ENCODE data around the gene MED22. TPM values are rescaled to one million over a fixed set of nuclear protein-coding genes. Genes with fewer than 3 reads are reported as not detected.
"Not testable (repeated sequence)": the region's sequence is repeated elsewhere in the genome, so short reads cannot be mapped to it uniquely, and the experiment has no call there.

The MED22 gene
- polyA plus RNA-seq, 1 donor (not counting 4 experiments of a cell fraction or from before 2014, with no cell fraction given) = 15.9 TPM

GRCh38 chr9:133393399-133393798 lies 45.5 kb upstream of the MED22 start:
- no peak for TF ChIP-seq EZH2 (IDR thresholded peaks at IDR 0.05; ENCODE audit: low read length)
- no peak for TF ChIP-seq CTCF (optimal IDR thresholded peaks at IDR 0.05 in 1 of 3, IDR thresholded peaks at IDR 0.05 in 1 of 3, conservative IDR thresholded peaks at IDR 0.05 in 1 of 3; ENCODE audit: extremely low read depth in 1 of 3, insufficient read depth in 2 of 3, low read length in 3 of 3)
- Histone ChIP-seq H2AFZ (ENCODE audit: control insufficient read depth, low read length) (no peak overlapping the region), H3K36me3 (ENCODE audit: control insufficient read depth in 2 of 2, extremely low read depth in 1 of 2, insufficient read depth in 2 of 2, low read length in 2 of 2) (no peaks in the 10 kb centered on the region), H4K20me1 (ENCODE audit: control insufficient read depth, extremely low read depth, insufficient read depth, low read length) (no peaks in the 10 kb centered on the region), H3K27me3 (ENCODE audit: control insufficient read depth, extremely low read depth, insufficient read depth, low read length) (peaks cover 15% of the 10 kb centered on the region), H3K9ac (ENCODE audit: control insufficient read depth, extremely low read depth, insufficient read depth, low read length) (no peak overlapping the region), H3K4me2 (ENCODE audit: control insufficient read depth, extremely low read depth, insufficient read depth, low read depth, low read length) (no peak overlapping the region), H3K9me3 (ENCODE audit: control insufficient read depth, low read depth, low read length) (no peaks in the 10 kb centered on the region), H3K9me1 (ENCODE audit: control insufficient read depth, extremely low read depth, insufficient read depth, low read length) (no peaks in the 10 kb centered on the region), H3K27ac (ENCODE audit: control insufficient read depth, insufficient read depth, low read length) (no peak overlapping the region), H3K4me3 (ENCODE audit: control insufficient read depth in 2 of 3, extremely low read depth in 1 of 3, insufficient read depth in 2 of 3, low read depth in 1 of 3, low read length in 3 of 3) (no peak overlapping the region), H3K79me2 (ENCODE audit: control insufficient read depth, insufficient read depth, low read length) (no peaks in the 10 kb centered on the region), H3K4me1 (ENCODE audit: control insufficient read depth, extremely low read depth, insufficient read depth, low read length) (no peaks in the 10 kb centered on the region)
- dilution Hi-C loops (cut with MboI; ENCODE audit: extremely low pct_ligation_motif_present, low sequenced_read_pairs) = no loop called here
- FAIRE-seq = no peak
- no peak for DNase-seq (ENCODE audit: low read depth, low spot score)

DNA sequence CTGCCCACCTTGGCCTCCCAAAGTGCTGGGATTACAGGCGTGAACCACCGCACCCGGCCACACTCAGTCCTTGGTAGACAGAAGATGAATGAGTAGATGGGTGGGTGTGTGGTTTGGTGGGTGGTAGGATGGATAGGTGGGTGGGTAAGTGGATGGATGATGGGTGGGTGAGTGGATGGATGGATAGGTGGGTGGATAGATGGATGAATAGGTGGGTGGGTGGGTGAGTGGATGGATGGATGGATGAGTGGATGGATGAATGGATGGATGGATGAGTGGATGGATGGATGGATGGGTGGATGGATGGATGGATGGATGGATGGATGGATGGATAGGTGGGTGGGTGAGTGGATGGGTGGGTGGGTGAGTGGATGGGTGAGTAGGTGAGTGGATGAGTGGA lies 44.4 kb upstream of the MED22 start:
- H3K36me3 ChIP-seq (ENCODE audit: control insufficient read depth in 2 of 2, extremely low read depth in 1 of 2, insufficient read depth in 2 of 2, low read length in 2 of 2); H3K4me2 ChIP-seq (ENCODE audit: control insufficient read depth, extremely low read depth, insufficient read depth, low read depth, low read length); H3K4me3 ChIP-seq (ENCODE audit: control insufficient read depth in 2 of 3, extremely low read depth in 1 of 3, insufficient read depth in 2 of 3, low read depth in 1 of 3, low read length in 3 of 3); H4K20me1 ChIP-seq (ENCODE audit: control insufficient read depth, extremely low read depth, insufficient read depth, low read length); H3K79me2 ChIP-seq (ENCODE audit: control insufficient read depth, insufficient read depth, low read length); H3K27ac ChIP-seq (ENCODE audit: control insufficient read depth, insufficient read depth, low read length); H3K9me3 ChIP-seq (ENCODE audit: control insufficient read depth, low read depth, low read length); H3K9ac ChIP-seq (ENCODE audit: control insufficient read depth, extremely low read depth, insufficient read depth, low read length); FAIRE-seq; dilution Hi-C loops (cut with MboI; ENCODE audit: extremely low pct_ligation_motif_present, low sequenced_read_pairs); H3K9me1 ChIP-seq (ENCODE audit: control insufficient read depth, extremely low read depth, insufficient read depth, low read length); DNase-seq (ENCODE audit: low read depth, low spot score); H2AFZ ChIP-seq (ENCODE audit: control insufficient read depth, low read length); H3K4me1 ChIP-seq (ENCODE audit: control insufficient read depth, extremely low read depth, insufficient read depth, low read length): not testable (repeated sequence)
- H3K27me3 ChIP-seq (ENCODE audit: control insufficient read depth, extremely low read depth, insufficient read depth, low read length) = peaks cover 15% of the 10 kb centered on the region

DNA sequence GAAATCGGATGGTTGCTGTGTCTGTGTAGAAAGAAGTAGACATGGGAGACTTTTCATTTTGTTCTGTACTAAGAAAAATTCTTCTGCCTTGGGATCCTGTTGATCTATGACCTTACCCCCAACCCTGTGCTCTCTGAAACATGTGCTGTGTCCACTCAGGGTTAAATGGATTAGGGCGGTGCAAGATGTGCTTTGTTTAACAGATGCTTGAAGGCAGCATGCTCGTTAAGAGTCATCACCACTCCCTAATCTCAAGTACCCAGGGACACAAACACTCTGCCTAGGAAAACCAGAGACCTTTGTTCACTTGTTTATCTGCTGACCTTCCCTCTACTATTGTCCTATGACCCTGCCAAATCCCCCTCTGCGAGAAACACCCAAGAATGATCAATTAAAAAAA lies 43.5 kb upstream of the MED22 start:
- FAIRE-seq; H3K4me2 ChIP-seq (ENCODE audit: control insufficient read depth, extremely low read depth, insufficient read depth, low read depth, low read length); DNase-seq (ENCODE audit: low read depth, low spot score); dilution Hi-C loops (cut with MboI; ENCODE audit: extremely low pct_ligation_motif_present, low sequenced_read_pairs); H3K36me3 ChIP-seq (ENCODE audit: control insufficient read depth in 2 of 2, extremely low read depth in 1 of 2, insufficient read depth in 2 of 2, low read length in 2 of 2); H3K9me3 ChIP-seq (ENCODE audit: control insufficient read depth, low read depth, low read length); H3K4me1 ChIP-seq (ENCODE audit: control insufficient read depth, extremely low read depth, insufficient read depth, low read length); H4K20me1 ChIP-seq (ENCODE audit: control insufficient read depth, extremely low read depth, insufficient read depth, low read length); H3K9me1 ChIP-seq (ENCODE audit: control insufficient read depth, extremely low read depth, insufficient read depth, low read length); H2AFZ ChIP-seq (ENCODE audit: control insufficient read depth, low read length); H3K9ac ChIP-seq (ENCODE audit: control insufficient read depth, extremely low read depth, insufficient read depth, low read length); H3K79me2 ChIP-seq (ENCODE audit: control insufficient read depth, insufficient read depth, low read length); H3K27ac ChIP-seq (ENCODE audit: control insufficient read depth, insufficient read depth, low read length); H3K4me3 ChIP-seq (ENCODE audit: control insufficient read depth in 2 of 3, extremely low read depth in 1 of 3, insufficient read depth in 2 of 3, low read depth in 1 of 3, low read length in 3 of 3): not testable (repeated sequence)
- peaks cover 15% of the 10 kb centered on the region for H3K27me3 ChIP-seq (ENCODE audit: control insufficient read depth, extremely low read depth, insufficient read depth, low read length)
